ENCODE data around the gene VWA2.

VWA2 gene

GRCh38 chr10:114290038-114290437 is 51.0 kb downstream of the VWA2 start:
- no peaks in the 10 kb centered on the region for H3K36me3 ChIP-seq (replicated peaks; ENCODE audit: insufficient read depth, low read length)
- H3K27me3 ChIP-seq (replicated peaks; ENCODE audit: insufficient read depth, low read length) = no peaks in the 10 kb centered on the region
- TF ChIP-seq, protein P1, sequence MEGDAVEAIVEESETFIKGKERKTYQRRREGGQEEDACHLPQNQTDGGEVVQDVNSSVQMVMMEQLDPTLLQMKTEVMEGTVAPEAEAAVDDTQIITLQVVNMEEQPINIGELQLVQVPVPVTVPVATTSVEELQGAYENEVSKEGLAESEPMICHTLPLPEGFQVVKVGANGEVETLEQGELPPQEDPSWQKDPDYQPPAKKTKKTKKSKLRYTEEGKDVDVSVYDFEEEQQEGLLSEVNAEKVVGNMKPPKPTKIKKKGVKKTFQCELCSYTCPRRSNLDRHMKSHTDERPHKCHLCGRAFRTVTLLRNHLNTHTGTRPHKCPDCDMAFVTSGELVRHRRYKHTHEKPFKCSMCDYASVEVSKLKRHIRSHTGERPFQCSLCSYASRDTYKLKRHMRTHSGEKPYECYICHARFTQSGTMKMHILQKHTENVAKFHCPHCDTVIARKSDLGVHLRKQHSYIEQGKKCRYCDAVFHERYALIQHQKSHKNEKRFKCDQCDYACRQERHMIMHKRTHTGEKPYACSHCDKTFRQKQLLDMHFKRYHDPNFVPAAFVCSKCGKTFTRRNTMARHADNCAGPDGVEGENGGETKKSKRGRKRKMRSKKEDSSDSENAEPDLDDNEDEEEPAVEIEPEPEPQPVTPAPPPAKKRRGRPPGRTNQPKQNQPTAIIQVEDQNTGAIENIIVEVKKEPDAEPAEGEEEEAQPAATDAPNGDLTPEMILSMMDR (IDR thresholded peaks at IDR 0.05; ENCODE audit: low read length) = no peak
- TF ChIP-seq EZH2 (optimal IDR thresholded peaks at IDR 0.05; ENCODE audit: low read depth, low read length) (no peak), EZH2phosphoT487 (IDR thresholded peaks at IDR 0.05; ENCODE audit: low read length) (no peak)
- DNase-seq = no peak
- no peaks in the 10 kb centered on the region for H3K4me1 ChIP-seq (ENCODE audit: low read length)
- no peaks in the 10 kb centered on the region for H3F3A ChIP-seq (ENCODE audit: insufficient read depth, low read length)
- no peaks in the 10 kb centered on the region for H3K79me2 ChIP-seq (ENCODE audit: low read length)
- no peaks in the 10 kb centered on the region for H3K9me2 ChIP-seq (replicated peaks; ENCODE audit: insufficient read depth, low read length)
- no peak overlapping the region for H3K4me2 ChIP-seq (ENCODE audit: low read depth, low read length)
- no peak overlapping the region for H3K4me3 ChIP-seq (ENCODE audit: low read length)
- H3K9me3 ChIP-seq (replicated peaks; ENCODE audit: insufficient read depth, low read length) = no peaks in the 10 kb centered on the region
- H3K27ac ChIP-seq (ENCODE audit: low read length) = no peak overlapping the region
- no peak overlapping the region for H3K9ac ChIP-seq (ENCODE audit: low read length)
- no peaks in the 10 kb centered on the region for H4K20me1 ChIP-seq (ENCODE audit: insufficient read depth, low read length)
- H2AFZ ChIP-seq (ENCODE audit: low read length) = no peak overlapping the region

DNA sequence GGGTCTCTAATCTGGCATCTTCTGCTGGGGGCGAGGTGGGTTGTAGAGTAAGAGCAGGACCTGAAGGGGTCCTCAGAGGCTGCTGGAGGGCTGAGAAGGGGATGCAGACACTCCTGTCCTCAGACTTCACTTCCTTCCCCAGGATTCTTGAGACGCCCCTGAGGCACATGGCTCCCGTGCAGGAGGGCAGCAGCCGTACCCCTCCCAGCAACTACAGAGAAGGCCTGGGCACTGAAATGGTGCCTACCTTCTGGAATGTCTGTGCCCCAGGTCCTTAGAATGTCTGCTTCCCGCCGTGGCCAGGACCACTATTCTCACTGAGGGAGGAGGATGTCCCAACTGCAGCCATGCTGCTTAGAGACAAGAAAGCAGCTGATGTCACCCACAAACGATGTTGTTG is 52.0 kb downstream of the VWA2 start:
- H2AFZ ChIP-seq (ENCODE audit: low read length) = no peak overlapping the region
- H3K9ac ChIP-seq (ENCODE audit: low read length) = no peak overlapping the region
- H3K4me2 ChIP-seq (ENCODE audit: low read depth, low read length) = no peak overlapping the region
- H3K36me3 ChIP-seq (replicated peaks; ENCODE audit: insufficient read depth, low read length) = no peaks in the 10 kb centered on the region
- H3F3A ChIP-seq (ENCODE audit: insufficient read depth, low read length) = no peaks in the 10 kb centered on the region
- no peak overlapping the region for H3K27ac ChIP-seq (ENCODE audit: low read length)
- no peaks in the 10 kb centered on the region for H3K79me2 ChIP-seq (ENCODE audit: low read length)
- no peaks in the 10 kb centered on the region for H3K27me3 ChIP-seq (replicated peaks; ENCODE audit: insufficient read depth, low read length)
- TF ChIP-seq EZH2 (optimal IDR thresholded peaks at IDR 0.05; ENCODE audit: low read depth, low read length) (no peak), EZH2phosphoT487 (IDR thresholded peaks at IDR 0.05; ENCODE audit: low read length) (no peak)
- TF ChIP-seq, protein P1 (IDR thresholded peaks at IDR 0.05; ENCODE audit: low read length) = no peak
- no peak overlapping the region for H3K4me3 ChIP-seq (ENCODE audit: low read length)
- no peak for DNase-seq
- no peaks in the 10 kb centered on the region for H4K20me1 ChIP-seq (ENCODE audit: insufficient read depth, low read length)
- H3K9me2 ChIP-seq (replicated peaks; ENCODE audit: insufficient read depth, low read length) = no peaks in the 10 kb centered on the region
- H3K9me3 ChIP-seq (replicated peaks; ENCODE audit: insufficient read depth, low read length) = no peaks in the 10 kb centered on the region
- H3K4me1 ChIP-seq (ENCODE audit: low read length) = no peaks in the 10 kb centered on the region

GRCh38 chr10:114291516-114291915 is 52.5 kb downstream of the VWA2 start:
- Histone ChIP-seq H3K79me2 (ENCODE audit: low read length) (no peaks in the 10 kb centered on the region), H4K20me1 (ENCODE audit: insufficient read depth, low read length) (no peaks in the 10 kb centered on the region), H3K9me3 (replicated peaks; ENCODE audit: insufficient read depth, low read length) (no peaks in the 10 kb centered on the region), H3K27me3 (replicated peaks; ENCODE audit: insufficient read depth, low read length) (no peaks in the 10 kb centered on the region), H3K4me1 (ENCODE audit: low read length) (no peaks in the 10 kb centered on the region), H3K36me3 (replicated peaks; ENCODE audit: insufficient read depth, low read length) (no peaks in the 10 kb centered on the region), H3K27ac (ENCODE audit: low read length) (no peak overlapping the region), H3K4me2 (ENCODE audit: low read depth, low read length) (no peak overlapping the region), H3F3A (ENCODE audit: insufficient read depth, low read length) (no peaks in the 10 kb centered on the region), H3K9me2 (replicated peaks; ENCODE audit: insufficient read depth, low read length) (no peaks in the 10 kb centered on the region), H2AFZ (ENCODE audit: low read length) (no peak overlapping the region), H3K9ac (ENCODE audit: low read length) (no peak overlapping the region), H3K4me3 (ENCODE audit: low read length) (no peak overlapping the region)
- no peak for DNase-seq
- TF ChIP-seq, protein P1 (IDR thresholded peaks at IDR 0.05; ENCODE audit: low read length) = no peak
- no peak for TF ChIP-seq EZH2phosphoT487 (IDR thresholded peaks at IDR 0.05; ENCODE audit: low read length)
- TF ChIP-seq EZH2 (optimal IDR thresholded peaks at IDR 0.05; ENCODE audit: low read depth, low read length) = no peak

All from MM.1S (cell line).